NCI-H82 treated with DMSO at 0.1 percent for 48 hours (cell line): ENCODE data around the gene STAC3.

ENCODE experiments used
- DNase-seq: peaks from one replicate; lab custom pipeline; 2025; ENCODE audit not compliant: unreplicated experiment; lab: John Stamatoyannopoulos, UW

Gene STAC3

GRCh38 chr12:57211791-57212700 is 38.9 kb downstream of the STAC3 start:
- no peak for DNase-seq

GRCh38 chr12:57210926-57211692 is 39.9 kb downstream of the STAC3 start:
- peak; percentile 50 for DNase-seq

DNA sequence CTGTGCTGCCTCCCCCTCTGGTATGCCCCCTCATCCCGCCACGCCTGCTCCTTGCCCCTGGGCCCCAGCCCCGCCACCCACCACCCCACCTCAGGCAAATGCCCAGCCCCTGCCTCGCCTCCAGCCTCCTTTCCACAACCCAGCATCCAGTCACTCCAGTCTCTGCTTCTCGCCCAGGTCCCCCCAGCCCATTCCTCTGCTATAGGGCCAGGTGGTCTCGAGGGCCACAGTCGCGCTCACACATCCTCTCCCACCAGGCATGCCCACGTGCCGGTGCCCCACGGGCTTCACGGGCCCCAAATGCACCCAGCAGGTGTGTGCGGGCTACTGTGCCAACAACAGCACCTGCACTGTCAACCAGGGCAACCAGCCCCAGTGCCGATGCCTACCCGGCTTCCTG is 40.5 kb downstream of the STAC3 start:
- no peak for DNase-seq

DNA sequence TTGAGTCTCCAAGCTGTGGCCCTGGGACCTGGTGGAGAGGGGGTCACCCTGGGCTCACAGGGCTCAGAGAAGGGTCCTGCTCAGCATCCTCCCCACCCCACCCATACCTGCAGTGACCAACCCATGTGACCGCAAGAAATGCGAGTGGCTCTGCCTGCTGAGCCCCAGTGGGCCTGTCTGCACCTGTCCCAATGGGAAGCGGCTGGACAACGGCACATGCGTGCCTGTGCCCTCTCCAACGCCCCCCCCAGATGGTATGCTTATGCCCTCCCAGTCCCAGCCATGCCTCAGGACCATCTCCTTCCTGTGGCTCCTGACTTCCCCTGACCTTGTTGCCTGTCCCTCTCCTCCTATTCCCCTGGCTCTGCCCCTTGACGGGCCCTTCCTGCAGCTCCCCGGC is 41.1 kb downstream of the STAC3 start:
- no peak for DNase-seq

DNA sequence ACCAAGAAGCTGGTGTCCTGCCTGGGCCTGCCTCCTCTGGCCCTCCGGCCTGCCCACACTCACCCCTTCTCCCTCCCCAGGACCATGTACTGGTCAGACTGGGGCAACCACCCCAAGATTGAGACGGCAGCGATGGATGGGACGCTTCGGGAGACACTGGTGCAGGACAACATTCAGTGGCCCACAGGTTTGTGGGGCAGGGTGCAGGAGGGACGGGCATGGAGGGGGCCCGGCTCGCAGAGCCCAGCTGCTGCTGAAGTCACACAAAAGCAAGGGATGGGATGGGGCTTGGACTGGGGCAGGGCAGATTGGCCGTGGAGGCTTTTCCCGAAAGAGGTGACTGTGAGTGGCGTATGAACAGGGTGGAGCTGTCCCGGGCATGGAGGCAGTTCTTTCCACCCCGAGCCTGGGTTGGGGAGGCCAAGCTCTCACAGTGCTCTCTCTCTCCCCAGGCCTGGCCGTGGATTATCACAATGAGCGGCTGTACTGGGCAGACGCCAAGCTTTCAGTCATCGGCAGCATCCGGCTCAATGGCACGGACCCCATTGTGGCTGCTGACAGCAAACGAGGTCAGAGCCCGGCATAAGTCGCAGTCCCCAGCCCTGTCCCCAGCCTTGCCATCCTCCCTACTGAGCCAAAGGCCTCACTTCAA is 42.2 kb downstream of the STAC3 start:
- no peak for DNase-seq

DNA sequence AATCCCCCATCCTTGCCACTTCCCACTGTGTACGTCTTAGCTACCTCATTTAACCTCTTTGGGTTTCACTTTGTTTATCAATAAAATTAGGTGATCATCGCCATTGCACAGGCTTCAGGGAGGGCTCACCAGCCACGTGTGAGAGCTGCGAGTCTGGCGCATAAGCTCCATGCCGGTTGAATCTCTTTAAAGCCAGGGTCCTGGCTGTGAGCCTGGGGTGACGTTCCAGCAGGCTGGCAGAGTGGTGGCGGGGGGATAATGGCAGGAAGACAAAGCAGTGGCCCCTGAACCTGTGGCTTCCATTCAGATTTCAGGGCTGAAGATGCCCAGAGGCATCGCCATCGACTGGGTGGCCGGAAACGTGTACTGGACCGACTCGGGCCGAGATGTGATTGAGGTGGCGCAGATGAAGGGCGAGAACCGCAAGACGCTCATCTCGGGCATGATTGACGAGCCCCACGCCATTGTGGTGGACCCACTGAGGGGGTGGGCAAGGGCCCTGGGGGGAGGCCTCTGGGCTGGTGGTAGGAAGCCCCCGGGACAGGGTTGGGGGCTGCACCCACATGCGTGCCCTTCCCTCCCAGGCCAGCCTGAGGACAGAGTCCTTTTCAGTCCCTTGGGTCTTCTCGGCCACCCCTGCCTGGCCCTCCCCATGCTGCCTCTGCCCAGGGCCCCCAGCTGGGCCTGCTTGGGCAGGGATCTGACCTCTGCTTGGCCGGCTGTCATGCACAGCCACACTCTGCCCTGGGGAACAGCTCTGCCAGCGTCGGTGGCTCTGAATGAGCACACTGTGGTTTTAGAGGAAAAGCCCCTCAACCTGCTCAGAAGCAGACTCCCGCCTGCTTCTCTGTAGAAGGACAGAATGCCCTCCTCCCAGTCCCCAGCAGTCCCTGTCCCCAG is 43.0 kb downstream of the STAC3 start:
- DNase-seq = no peak

GRCh38 chr12:57205931-57206330 is 45.1 kb downstream of the STAC3 start:
- DNase-seq = no peak

DNA sequence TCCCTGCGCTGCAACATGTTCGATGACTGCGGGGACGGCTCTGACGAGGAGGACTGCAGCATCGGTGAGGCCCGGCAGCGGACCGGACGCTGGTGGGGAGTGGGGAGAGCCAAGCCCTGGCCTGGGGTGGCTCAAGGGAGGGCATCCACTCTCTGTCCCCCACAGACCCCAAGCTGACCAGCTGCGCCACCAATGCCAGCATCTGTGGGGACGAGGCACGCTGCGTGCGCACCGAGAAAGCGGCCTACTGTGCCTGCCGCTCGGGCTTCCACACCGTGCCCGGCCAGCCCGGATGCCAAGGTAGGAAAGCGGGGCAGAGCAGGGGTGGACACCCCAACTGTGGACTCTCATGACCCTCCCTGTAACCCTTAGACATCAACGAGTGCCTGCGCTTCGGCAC is 45.8 kb downstream of the STAC3 start:
- DNase-seq = no peak

DNA sequence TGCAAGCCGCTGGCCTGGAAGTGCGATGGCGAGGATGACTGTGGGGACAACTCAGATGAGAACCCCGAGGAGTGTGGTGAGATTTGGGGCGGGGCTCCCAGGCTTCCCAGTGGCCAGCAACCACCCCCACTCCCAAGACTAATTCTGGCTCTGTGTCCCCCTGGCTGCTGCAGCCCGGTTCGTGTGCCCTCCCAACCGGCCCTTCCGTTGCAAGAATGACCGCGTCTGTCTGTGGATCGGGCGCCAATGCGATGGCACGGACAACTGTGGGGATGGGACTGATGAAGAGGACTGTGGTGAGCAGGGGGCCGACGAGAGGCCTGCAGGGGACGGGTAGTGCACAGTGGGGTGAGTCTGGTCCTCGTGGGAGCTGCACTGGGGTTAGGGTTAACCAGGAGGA is 46.5 kb downstream of the STAC3 start:
- DNase-seq = no peak

- no peak for DNase-seq
Measured at GRCh38 chr12:57203791-57204190, 47.2 kb downstream of the STAC3 start.

- no peak for DNase-seq
Measured at GRCh38 chr12:57203201-57203600, 47.8 kb downstream of the STAC3 start.

DNA sequence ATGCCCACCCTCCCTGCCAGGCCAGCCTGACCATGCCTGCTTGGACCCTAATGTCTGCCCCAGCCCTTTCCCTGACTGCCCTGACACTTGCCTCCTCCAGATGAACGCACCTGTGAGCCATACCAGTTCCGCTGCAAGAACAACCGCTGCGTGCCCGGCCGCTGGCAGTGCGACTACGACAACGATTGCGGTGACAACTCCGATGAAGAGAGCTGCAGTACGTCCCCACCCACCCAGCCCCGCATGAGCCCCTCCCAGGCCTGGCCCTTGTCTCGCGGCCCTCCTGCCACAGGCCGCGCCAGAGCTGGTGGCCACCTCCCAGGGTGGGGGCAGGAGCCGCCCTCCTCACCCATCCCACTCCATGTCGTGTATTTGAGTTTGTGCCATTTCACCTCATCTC is 48.7 kb downstream of the STAC3 start:
- no peak for DNase-seq

DNA sequence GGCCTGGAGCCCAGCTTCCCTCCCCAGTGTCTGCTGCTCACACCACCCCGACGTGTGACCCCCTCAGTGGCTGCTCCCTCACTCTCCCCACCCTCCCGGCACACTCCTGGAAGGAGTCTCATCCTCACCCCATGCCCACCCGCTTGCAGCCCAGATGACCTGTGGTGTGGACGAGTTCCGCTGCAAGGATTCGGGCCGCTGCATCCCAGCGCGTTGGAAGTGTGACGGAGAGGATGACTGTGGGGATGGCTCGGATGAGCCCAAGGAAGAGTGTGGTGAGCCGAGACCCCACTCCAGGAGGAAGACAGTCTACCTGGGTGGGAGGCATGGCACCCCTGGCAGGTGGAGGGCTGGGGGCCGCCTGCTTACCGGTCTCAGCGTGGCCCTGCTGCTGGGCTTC is 49.4 kb downstream of the STAC3 start:
- no peak for DNase-seq

DNA sequence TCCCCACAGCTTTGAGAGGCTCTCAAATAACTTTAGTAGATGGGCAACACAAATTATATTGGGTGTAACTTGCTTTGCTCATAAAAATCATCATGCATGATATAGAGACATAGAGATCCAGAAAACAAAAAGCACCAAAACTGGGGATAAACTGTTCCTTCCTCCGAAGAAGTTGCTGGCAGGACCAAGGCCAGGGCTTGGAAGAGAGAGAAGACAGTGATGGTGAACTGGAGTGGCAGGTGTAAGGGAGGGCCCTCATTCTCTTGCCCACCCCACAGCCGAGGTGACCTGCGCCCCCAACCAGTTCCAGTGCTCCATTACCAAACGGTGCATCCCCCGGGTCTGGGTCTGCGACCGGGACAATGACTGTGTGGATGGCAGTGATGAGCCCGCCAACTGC is 49.8 kb downstream of the STAC3 start:
- DNase-seq = no peak

DNA sequence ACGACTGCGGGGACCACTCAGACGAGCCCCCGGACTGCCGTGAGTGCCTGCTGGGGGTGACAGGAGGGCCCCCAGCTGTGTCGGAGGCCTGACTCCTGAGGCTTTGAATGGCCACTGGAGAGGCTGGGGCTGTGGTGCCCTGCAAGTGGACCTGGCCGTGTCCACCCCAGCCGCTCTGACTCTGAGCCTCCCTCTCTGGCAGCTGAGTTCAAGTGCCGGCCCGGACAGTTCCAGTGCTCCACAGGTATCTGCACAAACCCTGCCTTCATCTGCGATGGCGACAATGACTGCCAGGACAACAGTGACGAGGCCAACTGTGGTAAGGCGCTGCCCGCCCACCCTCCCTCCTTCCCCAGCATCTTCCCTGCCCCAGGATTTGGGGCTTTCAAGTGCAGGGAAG is 50.5 kb downstream of the STAC3 start:
- no peak for DNase-seq

- DNase-seq = no peak
Measured at GRCh38 chr12:57199191-57199590, 51.8 kb downstream of the STAC3 start.

DNA sequence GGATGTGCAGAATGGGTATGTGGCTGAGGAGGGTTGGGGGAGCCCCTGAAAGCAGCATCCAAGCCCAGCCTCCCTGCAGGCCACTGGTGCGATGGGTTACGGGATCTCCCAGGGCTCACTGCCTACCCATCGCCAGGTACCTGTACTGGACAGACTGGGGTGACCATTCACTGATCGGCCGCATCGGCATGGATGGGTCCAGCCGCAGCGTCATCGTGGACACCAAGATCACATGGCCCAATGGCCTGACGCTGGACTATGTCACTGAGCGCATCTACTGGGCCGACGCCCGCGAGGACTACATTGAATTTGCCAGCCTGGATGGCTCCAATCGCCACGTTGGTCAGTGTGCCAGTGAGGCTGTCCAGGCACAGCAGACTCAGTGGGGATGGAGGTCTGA is 52.7 kb downstream of the STAC3 start:
- no peak for DNase-seq

GRCh38 chr12:57196956-57197355 is 54.0 kb downstream of the STAC3 start:
- DNase-seq = no peak

DNA sequence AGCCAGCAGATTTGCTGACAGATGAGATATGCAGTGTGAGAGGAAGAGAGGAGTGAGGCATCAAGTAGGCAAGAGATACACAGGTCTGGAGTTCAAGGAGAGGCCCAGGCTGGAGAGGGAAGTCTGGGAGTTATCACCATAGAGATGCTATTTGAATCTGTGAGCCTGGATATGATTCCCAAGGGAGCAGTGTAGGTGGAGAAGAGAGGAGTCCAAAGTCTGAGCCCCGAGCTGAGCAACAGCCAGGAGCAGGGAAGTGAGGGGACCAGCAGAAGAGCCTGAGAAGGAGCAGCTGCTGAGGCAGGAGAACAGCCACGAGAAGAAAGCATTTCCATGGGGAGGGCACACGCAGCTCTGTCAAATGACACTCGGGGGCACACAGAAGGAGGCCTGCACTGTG is 54.5 kb downstream of the STAC3 start:
- DNase-seq = no peak

- no peak for DNase-seq
Measured at GRCh38 chr12:57195611-57196371, 55.2 kb downstream of the STAC3 start.
